Bronchial epithelial cell (primary cell): ENCODE results near the gene FBLN2. TPM values are rescaled to one million over a fixed set of nuclear protein-coding genes. Genes with fewer than 3 reads are reported as not detected.

ENCODE experiments used
- DNase-seq: peaks from one replicate; pipeline ENCODE4 v3.0.0-alpha.2; 2010; ENCODE audit warnings: low read depth
- FAIRE-seq: peaks from 2 replicates; lab custom pipeline; 2011; peaks lifted over from hg19 to GRCh38; lab: Jason Lieb, UNC
- H3K27me3 ChIP-seq: 2 replicates; pipeline ENCODE4 v1.5.1; 2011; ENCODE audit warnings: low read length; ENCODE audit not compliant: control insufficient read depth, insufficient read depth
- H3K36me3 ChIP-seq: 2 replicates; pipeline ENCODE4 v1.5.1; 2011; ENCODE audit warnings: low read length; ENCODE audit not compliant: control insufficient read depth, insufficient read depth
- H3K4me3 ChIP-seq: 2 replicates; pipeline ENCODE4 v1.5.1; 2011; ENCODE audit warnings: mild to moderate bottlenecking, low read depth, low read length, control low read depth
- total RNA-seq: library from RNA; depleted of rRNA; stranded (reverse); fragments of >200 nt; gene quantifications from 2 replicates; pipeline ENCODE4 v1.2.1, GENCODE V29; 2014
- TF ChIP-seq, protein P1 (sequence below): IDR thresholded peaks from 2 replicates; pipeline ENCODE4 v1.5.1; 2011; ENCODE audit warnings: mild to moderate bottlenecking, moderate library complexity, low read length, control low read depth, inconsistent platforms; ENCODE audit not compliant: insufficient read depth, severe bottlenecking

The FBLN2 gene
- total RNA-seq, 1 donor from 2014 or later = 4.7 TPM

- TF ChIP-seq, protein P1, sequence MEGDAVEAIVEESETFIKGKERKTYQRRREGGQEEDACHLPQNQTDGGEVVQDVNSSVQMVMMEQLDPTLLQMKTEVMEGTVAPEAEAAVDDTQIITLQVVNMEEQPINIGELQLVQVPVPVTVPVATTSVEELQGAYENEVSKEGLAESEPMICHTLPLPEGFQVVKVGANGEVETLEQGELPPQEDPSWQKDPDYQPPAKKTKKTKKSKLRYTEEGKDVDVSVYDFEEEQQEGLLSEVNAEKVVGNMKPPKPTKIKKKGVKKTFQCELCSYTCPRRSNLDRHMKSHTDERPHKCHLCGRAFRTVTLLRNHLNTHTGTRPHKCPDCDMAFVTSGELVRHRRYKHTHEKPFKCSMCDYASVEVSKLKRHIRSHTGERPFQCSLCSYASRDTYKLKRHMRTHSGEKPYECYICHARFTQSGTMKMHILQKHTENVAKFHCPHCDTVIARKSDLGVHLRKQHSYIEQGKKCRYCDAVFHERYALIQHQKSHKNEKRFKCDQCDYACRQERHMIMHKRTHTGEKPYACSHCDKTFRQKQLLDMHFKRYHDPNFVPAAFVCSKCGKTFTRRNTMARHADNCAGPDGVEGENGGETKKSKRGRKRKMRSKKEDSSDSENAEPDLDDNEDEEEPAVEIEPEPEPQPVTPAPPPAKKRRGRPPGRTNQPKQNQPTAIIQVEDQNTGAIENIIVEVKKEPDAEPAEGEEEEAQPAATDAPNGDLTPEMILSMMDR = no peak
- H3K27me3 ChIP-seq = no peaks in the 10 kb centered on the region
- DNase-seq (no peak), FAIRE-seq (no peak)
- H3K36me3 ChIP-seq = no peaks in the 10 kb centered on the region
- H3K4me3 ChIP-seq = no peak overlapping the region
Measured at GRCh38 chr3:13614607-13615006, 65.7 kb downstream of the FBLN2 start.

- Histone ChIP-seq H3K27me3 (no peaks in the 10 kb centered on the region), H3K4me3 (no peak overlapping the region), H3K36me3 (no peaks in the 10 kb centered on the region)
- TF ChIP-seq, protein P1 = no peak
- DNase-seq (no peak), FAIRE-seq (peak; percentile 7)
Measured at GRCh38 chr3:13615019-13615528, 66.1 kb downstream of the FBLN2 start.

DNA sequence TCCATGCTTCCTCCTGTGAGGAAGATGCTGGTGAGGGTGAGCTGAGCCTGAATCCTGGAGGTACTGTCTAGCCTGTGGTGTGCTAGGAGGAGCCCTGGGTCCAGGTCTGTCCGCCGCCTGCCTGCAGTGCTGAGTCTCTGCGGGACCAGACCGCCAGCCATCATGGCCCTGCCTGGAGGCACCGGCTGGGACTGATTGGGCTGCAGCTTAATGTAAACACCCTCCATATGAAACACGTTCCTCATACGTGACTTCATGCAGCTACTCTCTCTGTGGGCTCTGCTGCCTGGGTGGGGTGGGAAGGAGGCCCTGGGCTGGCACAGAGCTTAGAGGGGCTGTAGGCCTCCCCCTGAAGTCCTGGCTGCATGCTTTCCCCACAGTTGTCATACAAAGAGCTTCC, 67.4 kb downstream of the FBLN2 start:
- FAIRE-seq (no peak), DNase-seq (no peak)
- no peak overlapping the region for H3K4me3 ChIP-seq
- no peaks in the 10 kb centered on the region for H3K36me3 ChIP-seq
- TF ChIP-seq, protein P1 = no peak
- H3K27me3 ChIP-seq = no peaks in the 10 kb centered on the region

DNA sequence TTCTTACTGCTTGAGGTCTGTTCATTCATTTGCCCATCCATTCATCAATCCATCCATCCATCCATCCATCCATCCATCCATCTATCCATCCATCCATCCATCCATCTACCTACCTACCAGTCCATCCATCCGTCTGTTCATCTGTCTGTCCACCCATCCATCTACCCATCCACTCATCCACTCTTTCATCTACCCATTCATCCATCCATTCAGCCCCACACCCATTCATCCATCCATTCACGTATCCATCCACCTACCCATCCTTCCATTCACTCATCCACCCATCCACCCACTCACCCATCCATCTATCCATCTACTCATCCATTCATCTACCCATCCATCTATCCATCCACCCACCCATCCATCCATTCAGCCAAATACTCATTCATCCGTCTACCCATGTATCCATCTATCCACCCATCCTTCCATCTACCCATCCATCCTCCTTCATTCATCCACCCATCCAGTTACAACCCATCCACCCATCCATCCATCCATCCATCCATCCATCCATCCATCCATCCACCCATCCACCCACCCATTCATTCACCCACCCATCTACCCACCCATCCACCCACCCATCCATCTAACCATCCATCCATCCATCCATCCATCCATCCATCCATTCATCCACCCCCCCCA, 68.3 kb downstream of the FBLN2 start:
- TF ChIP-seq, protein P1 = no peak
- Histone ChIP-seq H3K27me3 (no peaks in the 10 kb centered on the region), H3K36me3 (no peaks in the 10 kb centered on the region), H3K4me3 (no peak overlapping the region)
- FAIRE-seq (no peak), DNase-seq (no peak)

DNA sequence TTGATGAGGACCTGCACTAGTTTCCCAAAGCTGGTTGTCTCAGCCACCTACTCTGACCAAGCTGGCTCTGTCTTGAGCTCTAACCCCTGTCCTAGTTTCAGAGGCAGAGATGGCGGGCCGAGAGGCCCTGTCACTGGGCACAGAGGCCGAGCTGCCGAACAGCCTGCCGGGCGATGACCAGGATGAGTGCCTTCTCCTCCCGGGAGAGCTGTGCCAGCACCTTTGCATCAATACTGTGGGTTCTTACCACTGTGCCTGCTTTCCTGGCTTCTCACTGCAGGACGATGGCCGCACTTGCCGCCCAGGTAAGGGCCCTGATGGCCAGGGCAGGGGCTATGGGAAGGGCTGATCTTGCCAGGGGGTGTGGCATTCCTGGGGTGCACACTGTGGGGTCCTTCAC, 69.1 kb downstream of the FBLN2 start:
- no peak for FAIRE-seq
- TF ChIP-seq, protein P1 = no peak

DNA sequence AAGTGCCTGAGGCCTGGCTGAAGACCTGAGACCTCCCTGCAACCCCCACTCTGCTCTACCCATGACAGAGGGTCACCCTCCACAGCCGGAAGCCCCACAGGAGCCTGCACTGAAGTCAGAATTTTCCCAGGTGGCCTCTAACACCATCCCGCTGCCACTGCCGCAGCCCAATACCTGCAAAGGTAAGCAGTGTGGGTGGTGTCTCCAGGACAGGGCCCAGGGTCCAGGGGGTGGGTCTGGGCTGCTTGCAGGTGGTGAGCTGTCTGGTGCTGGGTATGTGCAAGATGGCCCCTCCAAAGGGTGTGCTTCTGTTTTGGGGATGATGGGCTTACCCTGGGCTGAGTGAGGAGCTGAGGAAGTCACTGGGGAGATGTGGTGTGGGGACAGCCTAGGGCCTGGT, 69.9 kb downstream of the FBLN2 start:
- FAIRE-seq (no peak), DNase-seq (no peak)
- Histone ChIP-seq H3K27me3 (no peaks in the 10 kb centered on the region), H3K4me3 (no peak overlapping the region), H3K36me3 (no peaks in the 10 kb centered on the region)
- TF ChIP-seq, protein P1 = no peak

More for the DNA sequence above, 69.1 kb downstream of the FBLN2 start:
- Histone ChIP-seq H3K27me3 (no peaks in the 10 kb centered on the region), H3K4me3 (no peak overlapping the region), H3K36me3 (no peaks in the 10 kb centered on the region)
- DNase-seq = no peak
